ENCODE data around the gene RAI1. TPM values are rescaled to one million over a fixed set of nuclear protein-coding genes. Genes with fewer than 3 reads are reported as not detected.

RAI1 gene
- total and polyA plus RNA-seq, 2 of the 8 experiments (the other 6 are each of a cell fraction or from before 2014, with no cell fraction given), result 0.39 to 1.2 TPM

GRCh38 chr17:17719966-17720543 is 38.8 kb downstream of the RAI1 start:
- H3K4me1 ChIP-seq (replicated peaks in 1 of 4; ENCODE audit: control insufficient read depth in 3 of 4, insufficient read depth in 4 of 4, low read length in 3 of 4), result peaks cover 0 to 15% (median 5%) of the 10 kb centered on the region in 4 experiments; a peak in 5 of 7 replicates
- no peaks in the 10 kb centered on the region for H3K9me3 ChIP-seq (ENCODE audit: insufficient read depth in 2 of 2, low read depth in 1 of 2, low read length in 1 of 2)
- H3K27me3 ChIP-seq (replicated peaks in 1 of 4; ENCODE audit: control insufficient read depth in 3 of 4, extremely low read depth in 1 of 4, insufficient read depth in 3 of 4, low read length in 3 of 4), result peaks cover 66 to 96% (median 94%) of the 10 kb centered on the region in 4 experiments
- H4K91ac ChIP-seq (replicated peaks; ENCODE audit: insufficient read length, low read length), result no peak overlapping the region
- no peak overlapping the region for H3K18ac ChIP-seq (ENCODE audit: extremely low read depth, low read length)
- WGBS, 2 experiments (ENCODE audit: extremely low coverage in 1 of 2, insufficient coverage in 1 of 2, insufficient read length in 1 of 2, insufficient replicate concordance in 2 of 2, low coverage in 1 of 2, low lambda C conversion rate in 2 of 2, missing lambda C conversion rate in 1 of 2), result 81% methylated on average over 3 of the region's 3 CpGs; no CpG with 5 or more reads in 1 of the 2 experiments
- no peak overlapping the region for H4K8ac ChIP-seq (ENCODE audit: extremely low read depth, insufficient read depth, low read length)
- FAIRE-seq (no peak), DNase-seq (ENCODE audit: low read depth in 1 of 2, low spot score in 2 of 2) (no peak)
- H2AFZ ChIP-seq (ENCODE audit: low read length), result no peak overlapping the region
- H3K79me2 ChIP-seq (ENCODE audit: control insufficient read depth in 1 of 2, insufficient read depth in 2 of 2, low read length in 2 of 2), result no peaks in the 10 kb centered on the region
- ChIA-PET POLR2A (ENCODE audit: partially characterized antibody) (interaction anchor here (0.7 kb wide), 1 partner anchor 18 kb away, joined by 3 read pairs; no protein-coding TSS in a partner anchor), CTCF (ENCODE audit: partially characterized antibody) (interaction anchor here (0.6 to 1.1 kb wide), 5 partner anchors 10 to 58 kb away, joined by 3 to 6 read pairs (median 4); no protein-coding TSS in a partner anchor)
- H3K4ac ChIP-seq (replicated peaks; ENCODE audit: insufficient read length, low read depth, low read length), result no peak overlapping the region
- H4K5ac ChIP-seq (ENCODE audit: insufficient read length, low read depth, low read length), result no peak overlapping the region
- H2BK20ac ChIP-seq (ENCODE audit: low read length), result no peak overlapping the region
- no peak overlapping the region for H3K4me2 ChIP-seq (ENCODE audit: insufficient read depth in 1 of 2, low read depth in 2 of 2, low read length in 2 of 2)
- H3K36me3 ChIP-seq (ENCODE audit: control insufficient read depth in 2 of 4, insufficient read depth in 4 of 4, low read length in 3 of 4), result peaks cover 0 to 3% (median 0%) of the 10 kb centered on the region in 4 experiments; a peak in 1 of 8 replicates
- H2BK5ac ChIP-seq (ENCODE audit: low read depth, low read length), result no peak overlapping the region
- H2AK5ac ChIP-seq (ENCODE audit: low read depth, low read length), result no peak overlapping the region
- no peak overlapping the region for H3K14ac ChIP-seq (ENCODE audit: insufficient read length)
- H3K27ac ChIP-seq (ENCODE audit: low read depth, low read length), result no peak overlapping the region
- no peak overlapping the region for H3K56ac ChIP-seq (replicated peaks; ENCODE audit: insufficient read length, low read depth, low read length)
- no peaks in the 10 kb centered on the region for H3K79me1 ChIP-seq (ENCODE audit: low read depth, low read length)
- no peak overlapping the region for H3K9ac ChIP-seq (replicated peaks in 1 of 4; ENCODE audit: extremely low read depth in 1 of 4, low read depth in 3 of 4, low read length in 3 of 4)
- no peak overlapping the region for H2BK15ac ChIP-seq (ENCODE audit: low read length)
- H2BK12ac ChIP-seq (ENCODE audit: low read depth, low read length), result no peak overlapping the region
- H3K23me2 ChIP-seq (ENCODE audit: low read depth, low read length), result peaks cover 7% of the 10 kb centered on the region; the same call in 1 of the 2 replicates
- H2BK120ac ChIP-seq (replicated peaks; ENCODE audit: low read depth, low read length), result no peak overlapping the region
- TF ChIP-seq RBBP5 (IDR thresholded peaks at IDR 0.05; ENCODE audit: borderline replicate concordance, low read depth, low read length), result no peak
- no peak for TF ChIP-seq KDM4A (IDR thresholded peaks at IDR 0.05; ENCODE audit: low read depth, low read length, severe bottlenecking)
- TF ChIP-seq POLR2A (IDR thresholded peaks at IDR 0.05; ENCODE audit: control extremely low read depth in 1 of 2, low read depth in 2 of 2, low read length in 2 of 2), result no peak
- no peak for TF ChIP-seq USF2 (IDR thresholded peaks at IDR 0.05; ENCODE audit: low read length)
- no peak for TF ChIP-seq GABPA (IDR thresholded peaks at IDR 0.05; ENCODE audit: borderline replicate concordance, insufficient read depth, low read length)
- no peak for TF ChIP-seq PHF8 (conservative IDR thresholded peaks at IDR 0.05; ENCODE audit: low read depth, low read length)
- no peak for TF ChIP-seq CBX5 (IDR thresholded peaks at IDR 0.05; ENCODE audit: low read depth, low read length)
- TF ChIP-seq SP4 (IDR thresholded peaks at IDR 0.05; ENCODE audit: low read length), result no peak
- no peak for TF ChIP-seq RFX5 (IDR thresholded peaks at IDR 0.05; ENCODE audit: borderline replicate concordance, low read depth, low read length)
- no peak for TF ChIP-seq HDAC6 (IDR thresholded peaks at IDR 0.05; ENCODE audit: low read depth, low read length)
- H3K23ac ChIP-seq (ENCODE audit: insufficient read length), result no peak overlapping the region
- no peak overlapping the region for H3K4me3 ChIP-seq (ENCODE audit: extremely low read depth in 1 of 4, insufficient read depth in 2 of 4, low read depth in 3 of 4, low read length in 4 of 4)
- H4K20me1 ChIP-seq (replicated peaks in 1 of 2; ENCODE audit: control insufficient read depth in 1 of 2, insufficient read depth in 2 of 2, low read length in 2 of 2), result peaks cover 11 to 25% of the 10 kb centered on the region in 2 experiments

Measured in H1 (cell line).